A673 (cell line): ENCODE data around the gene EGFL6. TPM values are rescaled to one million over a fixed set of nuclear protein-coding genes. Genes with fewer than 3 reads are reported as not detected.

Source experiments
- BruUV-seq: library from RNA; stranded (reverse); fragments of 400-500 nt; replicated peaks from 2 replicates; lab custom pipeline; 2021; lab: Mats Ljungman, UMichigan
- CTCF ChIA-PET: fragments of 300-600 bp; sonication (Branson Sonifier 250); formaldehyde crosslinking; loops from one replicate; lab custom pipeline; 2022; ENCODE audit warnings: antibody characterized with exemption; lab: Charles Lee
- POLR2A ChIA-PET: fragments of 300-600 bp; sonication (Branson Sonifier 250); formaldehyde crosslinking; loops from one replicate; lab custom pipeline; 2022; ENCODE audit warnings: antibody characterized with exemption; ENCODE audit not compliant: low non-redundant PET; lab: Charles Lee
- DNase-seq: peaks from one replicate; pipeline ENCODE4 v3.0.0-alpha.2; 2015; ENCODE audit warnings: low spot score
- H3K27ac ChIP-seq: fragments of 200-600 bp; sonication (generic); 2 replicates; pipeline ENCODE4 v1.5.1; 2016; ENCODE audit warnings: mixed run types, low read depth, mild to moderate bottlenecking, mixed read lengths, antibody characterized with exemption, low read length; ENCODE audit not compliant: poor library complexity, severe bottlenecking
- H3K27me3 ChIP-seq: fragments of 200-600 bp; sonication (generic); replicated peaks from 2 replicates; pipeline ENCODE4 v1.6.1; 2017; ENCODE audit warnings: mixed run types, low read depth, mild to moderate bottlenecking, mixed read lengths, antibody characterized with exemption, low read length; ENCODE audit not compliant: insufficient read depth, poor library complexity
- H3K36me3 ChIP-seq: fragments of 200-600 bp; sonication (generic); 2 replicates; pipeline ENCODE4 v1.6.1; 2016; ENCODE audit warnings: mixed run types, mild to moderate bottlenecking, mixed read lengths, antibody characterized with exemption, low read length; ENCODE audit not compliant: insufficient read depth, poor library complexity, severe bottlenecking
- H3K4me1 ChIP-seq: fragments of 200-600 bp; sonication (generic); 2 replicates; pipeline ENCODE4 v1.6.1; 2017; ENCODE audit warnings: mixed run types, mild to moderate bottlenecking, mixed read lengths, antibody characterized with exemption, low read length; ENCODE audit not compliant: insufficient read depth, poor library complexity, severe bottlenecking
- H3K4me3 ChIP-seq: fragments of 200-600 bp; sonication (generic); 2 replicates; pipeline ENCODE4 v1.5.1; 2016; ENCODE audit warnings: low read depth, mixed run types, mild to moderate bottlenecking, mixed read lengths, low read length; ENCODE audit not compliant: poor library complexity, severe bottlenecking
- H3K9me3 ChIP-seq: fragments of 200-600 bp; sonication (generic); 2 replicates; pipeline ENCODE4 v1.6.1; 2016; ENCODE audit warnings: mixed run types, low read depth, mild to moderate bottlenecking, mixed read lengths, antibody characterized with exemption, low read length; ENCODE audit not compliant: poor library complexity, severe bottlenecking
- EZH2 ChIP-seq: fragments of 200-600 bp; sonication (generic); IDR thresholded peaks from 2 replicates; pipeline ENCODE4 v1.6.1; 2017; ENCODE audit warnings: borderline replicate concordance, low read depth, mild to moderate bottlenecking, mixed read lengths, antibody characterized with exemption, low read length; ENCODE audit not compliant: poor library complexity, severe bottlenecking
- intact Hi-C: fragments of 100-400 bp; cut with micrococcal nuclease; formaldehyde crosslinking; loops from one replicate; pipeline ENCODE4 v1.10.0; 2022; ENCODE audit not compliant: unreplicated experiment
- total RNA-seq: library from RNA; stranded (reverse); gene quantifications from 2 replicates; pipeline ENCODE4 v1.2.3, GENCODE V29; 2021
- TF ChIP-seq, protein P1 (sequence below): fragments of 300-800, 200-600 bp; sonication (generic); conservative IDR thresholded peaks from 2 replicates; pipeline ENCODE4 v1.5.1; 2017; ENCODE audit warnings: low read depth, mild to moderate bottlenecking, antibody characterized with exemption, low read length, moderate library complexity, mixed read lengths

EGFL6 gene
- total RNA-seq, 1 experiment from 2014 or later = not detected

DNA sequence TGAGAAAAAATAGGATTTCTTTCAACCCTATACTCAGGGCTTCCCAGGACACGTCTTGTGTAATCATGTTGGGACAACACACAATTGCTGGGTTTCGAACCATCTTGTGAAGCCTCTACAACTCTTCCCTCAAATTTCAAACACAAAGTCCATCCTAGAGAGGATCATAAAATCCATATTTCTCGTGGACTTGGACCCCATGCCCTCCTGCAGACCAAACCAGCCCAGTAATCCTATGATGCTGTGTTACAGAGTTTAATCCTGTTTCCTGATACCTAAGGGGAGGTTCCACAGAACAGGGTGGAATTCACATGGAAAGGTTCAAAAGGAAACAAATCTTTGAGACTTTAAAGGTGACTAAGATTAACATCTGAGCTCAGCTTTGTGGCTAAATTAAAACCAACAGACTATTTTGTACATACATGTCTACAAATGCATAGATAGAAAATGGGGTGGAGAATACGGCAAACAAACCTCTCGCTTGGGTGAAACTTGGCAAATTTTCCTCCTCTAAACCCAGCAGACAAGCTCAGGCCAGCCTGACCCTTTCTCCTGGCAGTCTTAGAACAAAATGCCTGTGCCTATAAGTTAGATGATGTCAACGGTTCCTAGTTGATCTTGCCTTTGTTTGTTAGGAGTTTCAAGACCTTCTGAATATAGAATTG is 38.1 kb downstream of the EGFL6 start:
- H3K4me3 ChIP-seq = no peak overlapping the region
- H3K9me3 ChIP-seq = no peaks in the 10 kb centered on the region
- H3K27me3 ChIP-seq = no peaks in the 10 kb centered on the region
- intact Hi-C loops = no loop called here
- TF ChIP-seq, protein P1, sequence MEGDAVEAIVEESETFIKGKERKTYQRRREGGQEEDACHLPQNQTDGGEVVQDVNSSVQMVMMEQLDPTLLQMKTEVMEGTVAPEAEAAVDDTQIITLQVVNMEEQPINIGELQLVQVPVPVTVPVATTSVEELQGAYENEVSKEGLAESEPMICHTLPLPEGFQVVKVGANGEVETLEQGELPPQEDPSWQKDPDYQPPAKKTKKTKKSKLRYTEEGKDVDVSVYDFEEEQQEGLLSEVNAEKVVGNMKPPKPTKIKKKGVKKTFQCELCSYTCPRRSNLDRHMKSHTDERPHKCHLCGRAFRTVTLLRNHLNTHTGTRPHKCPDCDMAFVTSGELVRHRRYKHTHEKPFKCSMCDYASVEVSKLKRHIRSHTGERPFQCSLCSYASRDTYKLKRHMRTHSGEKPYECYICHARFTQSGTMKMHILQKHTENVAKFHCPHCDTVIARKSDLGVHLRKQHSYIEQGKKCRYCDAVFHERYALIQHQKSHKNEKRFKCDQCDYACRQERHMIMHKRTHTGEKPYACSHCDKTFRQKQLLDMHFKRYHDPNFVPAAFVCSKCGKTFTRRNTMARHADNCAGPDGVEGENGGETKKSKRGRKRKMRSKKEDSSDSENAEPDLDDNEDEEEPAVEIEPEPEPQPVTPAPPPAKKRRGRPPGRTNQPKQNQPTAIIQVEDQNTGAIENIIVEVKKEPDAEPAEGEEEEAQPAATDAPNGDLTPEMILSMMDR = no peak
- TF ChIP-seq EZH2 = no peak
- H3K36me3 ChIP-seq = no peaks in the 10 kb centered on the region
- H3K27ac ChIP-seq = no peak overlapping the region
- H3K4me1 ChIP-seq = no peaks in the 10 kb centered on the region
- DNase-seq = no peak
- ChIA-PET CTCF (no interaction called here), POLR2A (no interaction called here)
- BruUV-seq = no TSS peak

DNA sequence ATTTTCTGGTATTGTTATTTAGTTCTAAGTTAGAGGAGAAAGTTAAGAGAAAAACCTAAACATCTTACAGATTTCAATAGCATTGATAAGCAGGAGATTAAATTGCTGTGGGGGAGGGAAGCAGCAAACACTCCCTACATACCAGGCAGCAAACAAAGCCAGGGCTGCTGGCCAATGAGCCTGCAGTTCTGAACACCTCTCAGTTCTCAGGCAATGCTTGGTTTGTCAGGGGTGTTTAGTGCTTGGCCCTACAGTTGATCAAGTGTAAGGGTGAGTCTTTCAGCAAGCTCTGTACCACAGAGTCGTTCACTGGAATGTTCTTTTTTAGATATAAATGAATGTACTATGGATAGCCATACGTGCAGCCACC is 38.6 kb downstream of the EGFL6 start:
- TF ChIP-seq, protein P1 = no peak
- no peak for TF ChIP-seq EZH2
- CTCF ChIA-PET = no interaction called here
- DNase-seq = no peak
- intact Hi-C loops = no loop called here
- Histone ChIP-seq H3K4me3 (no peak overlapping the region), H3K36me3 (no peaks in the 10 kb centered on the region), H3K9me3 (no peaks in the 10 kb centered on the region), H3K4me1 (no peaks in the 10 kb centered on the region), H3K27ac (no peak overlapping the region), H3K27me3 (no peaks in the 10 kb centered on the region)
- BruUV-seq = no TSS peak
- POLR2A ChIA-PET = no interaction called here

DNA sequence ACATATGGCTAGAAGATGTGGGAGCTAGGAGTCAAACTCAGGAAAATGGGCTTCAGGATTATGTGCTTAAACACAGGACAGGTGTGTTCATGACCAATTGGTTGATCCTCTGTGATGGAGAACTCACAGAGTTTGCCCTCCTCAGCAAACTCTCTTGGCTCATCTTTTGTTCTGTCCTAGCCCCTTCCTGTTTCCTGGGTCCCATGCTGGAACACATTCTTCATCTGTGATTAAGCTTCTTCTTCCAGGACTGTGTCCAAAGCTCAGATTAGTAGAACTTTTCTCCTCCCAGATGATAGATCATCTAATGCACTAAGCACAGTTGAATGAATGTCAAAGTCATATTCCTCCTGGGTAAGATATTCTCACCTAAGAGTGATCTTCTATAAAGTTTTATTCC is 44.8 kb downstream of the EGFL6 start:
- intact Hi-C loops = no loop called here
- no peak for DNase-seq
- ChIA-PET CTCF (no interaction called here), POLR2A (no interaction called here)
- Histone ChIP-seq H3K9me3 (no peaks in the 10 kb centered on the region), H3K4me3 (no peak overlapping the region), H3K27me3 (no peaks in the 10 kb centered on the region), H3K27ac (no peak overlapping the region), H3K4me1 (no peaks in the 10 kb centered on the region), H3K36me3 (no peaks in the 10 kb centered on the region)
- no TSS peak for BruUV-seq
- no peak for TF ChIP-seq EZH2
- TF ChIP-seq, protein P1 = no peak
